Stimulated activated CD8-positive, alpha-beta memory T cell treated with anti-CD3 and anti-CD28 coated beads, Interleukin-15, amount 100 ng/mL, for 24 hours (primary cell): ENCODE measurements around the gene PLSCR3.

Experiments used
- DNase-seq: peaks from one replicate; pipeline ENCODE4 v3.0.0-alpha.2; 2020; ENCODE audit warnings: low read depth

Gene PLSCR3

GRCh38 chr17:7426203-7426863 lies 32.0 kb upstream of the PLSCR3 start:
- DNase-seq, result no peak

- DNase-seq, result no peak
Observed at GRCh38 chr17:7425756-7426155, 31.4 kb upstream of the PLSCR3 start.

DNA sequence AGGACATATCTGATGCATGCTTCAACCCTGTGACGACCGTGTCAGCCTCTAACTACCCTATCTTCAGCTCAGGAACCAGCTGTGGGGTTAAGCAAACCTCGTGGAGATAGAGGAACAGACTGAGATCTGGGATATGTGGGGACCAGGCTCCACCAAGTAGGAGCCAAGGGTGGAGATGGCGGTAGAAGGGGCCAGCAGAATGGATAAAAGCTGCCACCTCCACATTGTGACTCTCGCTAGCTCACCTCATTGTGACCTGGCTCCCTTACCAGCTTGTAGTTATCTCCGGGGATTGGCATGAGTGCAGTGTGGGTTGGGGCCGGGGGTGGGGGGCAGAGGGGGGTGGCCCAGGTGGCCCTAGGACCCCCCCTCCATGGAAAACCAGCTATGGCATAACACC lies 31.0 kb upstream of the PLSCR3 start, which contains the start of gene SPEM2:
Gene SPEM2 (plus strand): TSS at position 301 of the 400 bp plus-strand sequence. CDS start 73 bp downstream, at position 374.
- no peak for DNase-seq

GRCh38 chr17:7423679-7424078 lies 29.4 kb upstream of the PLSCR3 start:
- DNase-seq, result no peak

GRCh38 chr17:7421186-7421585 lies 26.9 kb upstream of the PLSCR3 start:
- DNase-seq, result no peak

DNA sequence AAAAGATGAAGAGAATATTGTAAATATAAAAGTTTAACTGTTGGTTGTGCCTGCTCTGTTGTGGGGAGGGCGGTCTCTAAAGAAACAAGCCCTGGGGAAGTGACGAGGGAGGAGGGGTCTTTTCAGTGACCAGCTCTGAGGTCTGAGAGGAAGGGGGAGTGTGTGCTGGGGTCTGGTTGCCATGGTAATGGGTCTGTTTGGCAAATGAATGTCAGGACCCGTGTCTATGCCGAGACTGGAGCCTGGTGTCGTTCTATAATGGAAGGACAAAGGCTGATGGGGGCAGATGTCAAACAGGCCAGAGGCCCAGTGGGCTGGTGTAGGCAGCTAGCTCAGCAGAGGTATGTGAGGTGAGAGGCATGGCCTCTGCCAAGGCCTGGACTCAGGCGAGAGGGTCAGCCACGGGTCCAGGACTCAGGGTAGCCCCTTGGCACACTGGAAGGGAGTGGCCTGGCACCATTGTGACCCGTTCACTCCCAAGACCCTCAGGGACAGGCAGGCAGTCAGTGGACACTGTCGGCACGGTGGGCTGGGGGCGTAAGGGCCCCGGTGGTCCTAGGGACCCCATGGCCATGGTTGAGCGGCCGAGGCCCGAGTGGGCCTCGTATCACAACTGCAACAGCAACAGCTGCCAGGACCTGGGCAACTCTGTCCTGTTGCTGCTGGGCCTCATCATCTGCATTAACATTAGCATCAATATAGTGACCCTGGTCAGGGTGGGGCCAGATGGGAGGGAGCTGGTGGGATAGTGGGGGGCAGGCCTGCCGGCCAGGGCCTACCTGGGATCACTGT lies 25.7 kb upstream of the PLSCR3 start, which contains the start of gene SPEM1:
Gene SPEM1 (plus strand): TSS at position 506 of the 792 bp plus-strand sequence. CDS start 61 bp downstream, at position 567.
- no peak for DNase-seq

DNA sequence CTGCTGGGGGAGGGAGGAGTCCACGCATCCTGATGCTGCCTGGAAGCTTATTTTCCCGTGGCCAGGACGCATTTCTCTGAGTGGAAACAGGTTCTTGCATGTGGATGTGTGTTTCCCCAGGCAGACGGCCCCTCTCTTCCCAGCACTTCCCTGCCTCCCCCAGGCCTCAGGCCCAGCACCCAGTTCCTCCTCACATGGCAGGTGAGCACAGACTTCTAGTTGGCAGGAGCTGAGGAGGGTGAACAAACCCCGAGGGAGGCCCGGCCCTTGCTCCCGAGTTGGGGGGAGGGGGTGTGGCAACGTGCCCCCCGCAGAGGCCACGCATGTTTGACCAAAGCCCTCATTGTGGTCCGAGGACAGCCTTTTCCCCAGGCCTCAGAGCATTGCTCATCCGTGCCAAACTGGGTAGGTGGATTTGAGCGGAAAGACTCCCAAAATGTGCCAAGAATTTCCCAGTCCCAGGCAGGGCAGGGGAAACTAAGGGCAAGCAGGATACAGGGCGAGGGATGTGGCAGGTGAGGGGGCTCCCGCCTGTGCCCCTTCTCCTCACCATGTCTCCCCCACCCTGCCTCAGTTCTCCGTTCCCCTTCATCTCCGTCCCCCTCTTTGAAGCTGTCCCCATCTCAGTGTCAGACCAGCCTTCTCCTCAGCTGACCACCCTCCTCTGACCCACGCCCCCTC lies 24.3 kb upstream of the PLSCR3 start:
- no peak for DNase-seq

- no peak for DNase-seq
Observed at GRCh38 chr17:7417056-7417655, 22.8 kb upstream of the PLSCR3 start.

DNA sequence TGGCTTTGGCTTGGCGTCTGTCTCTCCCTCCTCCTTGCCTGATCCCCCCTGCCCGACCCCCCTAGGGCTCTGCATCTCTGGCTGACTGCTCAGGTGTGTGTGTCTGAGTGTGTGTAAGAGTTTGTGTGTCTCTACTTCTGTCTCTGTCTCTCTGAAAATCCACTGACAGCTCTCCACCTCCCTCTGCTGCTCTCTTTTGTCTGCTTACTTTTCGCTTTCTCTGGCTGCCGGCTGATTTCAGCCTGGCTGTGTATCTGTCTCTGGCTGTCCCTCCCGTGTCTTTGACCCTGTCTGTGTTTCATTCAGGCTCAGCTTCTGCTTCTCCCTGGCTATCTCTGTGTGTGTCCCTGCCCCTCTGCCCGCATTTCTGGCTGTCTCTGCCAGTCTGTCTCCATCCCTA lies 22.0 kb upstream of the PLSCR3 start:
- no peak for DNase-seq

DNA sequence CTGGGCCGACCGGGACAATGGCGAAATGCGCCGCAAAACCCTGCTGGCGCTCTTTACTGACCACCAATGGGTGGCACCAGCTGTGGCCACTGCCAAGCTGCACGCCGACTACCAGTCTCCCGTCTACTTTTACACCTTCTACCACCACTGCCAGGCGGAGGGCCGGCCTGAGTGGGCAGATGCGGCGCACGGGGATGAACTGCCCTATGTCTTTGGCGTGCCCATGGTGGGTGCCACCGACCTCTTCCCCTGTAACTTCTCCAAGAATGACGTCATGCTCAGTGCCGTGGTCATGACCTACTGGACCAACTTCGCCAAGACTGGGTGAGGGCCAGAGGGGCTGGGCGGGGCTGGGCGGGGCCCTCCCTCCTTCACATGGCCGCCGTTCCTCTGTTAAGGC lies 21.5 kb upstream of the PLSCR3 start:
- no peak for DNase-seq

DNA sequence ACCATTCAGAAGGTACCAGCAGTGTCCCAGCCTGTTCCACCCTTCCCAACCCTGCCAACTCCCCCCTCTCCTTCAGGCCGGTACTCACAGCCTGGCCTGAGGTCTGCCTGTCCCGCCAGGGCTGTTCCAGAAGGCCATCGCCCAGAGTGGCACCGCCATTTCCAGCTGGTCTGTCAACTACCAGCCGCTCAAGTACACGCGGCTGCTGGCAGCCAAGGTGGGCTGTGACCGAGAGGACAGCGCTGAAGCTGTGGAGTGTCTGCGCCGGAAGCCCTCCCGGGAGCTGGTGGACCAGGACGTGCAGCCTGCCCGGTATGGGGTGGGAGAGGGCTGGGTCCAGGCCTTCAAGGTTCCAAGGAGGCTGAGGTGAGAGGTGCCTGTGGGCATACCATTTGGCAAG lies 20.5 kb upstream of the PLSCR3 start:
- DNase-seq, result no peak

DNA sequence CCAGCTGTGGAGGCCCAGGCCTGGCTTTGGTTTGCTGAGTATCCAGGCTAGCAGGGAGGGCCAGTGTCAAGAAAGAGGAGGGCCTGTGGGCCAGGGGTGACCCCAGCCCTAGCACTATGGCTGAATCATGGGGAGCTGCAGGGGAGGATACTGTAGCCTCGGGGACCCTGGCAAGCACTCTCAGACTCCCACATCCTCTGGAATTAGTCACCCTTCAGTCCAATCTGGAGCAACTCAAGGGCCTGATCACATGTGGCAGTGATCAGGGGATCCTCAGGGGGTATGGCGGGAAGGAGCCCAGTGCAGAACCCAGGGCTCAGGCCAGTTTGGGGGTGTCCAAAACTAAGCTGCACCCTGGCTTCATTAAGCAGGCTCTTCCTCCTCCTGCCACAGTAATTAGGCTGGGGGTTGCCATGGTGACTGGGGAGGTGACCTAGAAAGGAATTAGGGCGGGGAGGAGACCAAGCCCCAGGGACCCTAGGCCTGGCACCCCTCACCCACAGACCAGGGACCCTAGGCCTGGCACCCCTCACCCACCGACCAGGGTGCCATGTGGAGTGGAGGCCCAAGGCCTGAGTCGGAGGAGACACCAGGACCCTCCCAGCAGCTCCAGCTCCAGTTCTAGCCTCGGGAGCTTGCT lies 19.1 kb upstream of the PLSCR3 start:
- no peak for DNase-seq

DNA sequence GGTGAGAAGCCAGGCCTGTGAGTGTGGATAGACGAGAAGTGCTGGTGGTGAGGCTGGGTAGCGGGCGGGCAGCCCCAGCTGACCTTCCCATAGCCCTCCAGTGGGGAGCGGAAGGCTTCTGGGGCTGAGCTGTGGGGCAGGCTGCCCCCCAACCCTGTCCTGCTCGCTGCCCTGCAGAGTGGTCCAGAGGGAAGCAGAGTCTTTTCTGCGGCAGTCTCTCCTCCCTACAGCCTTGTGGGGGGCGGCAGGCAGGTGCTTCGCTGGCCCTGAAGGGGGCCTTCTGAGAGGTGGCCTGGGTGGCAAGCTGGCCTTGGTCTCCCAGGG lies 17.1 kb upstream of the PLSCR3 start:
- no peak for DNase-seq

DNA sequence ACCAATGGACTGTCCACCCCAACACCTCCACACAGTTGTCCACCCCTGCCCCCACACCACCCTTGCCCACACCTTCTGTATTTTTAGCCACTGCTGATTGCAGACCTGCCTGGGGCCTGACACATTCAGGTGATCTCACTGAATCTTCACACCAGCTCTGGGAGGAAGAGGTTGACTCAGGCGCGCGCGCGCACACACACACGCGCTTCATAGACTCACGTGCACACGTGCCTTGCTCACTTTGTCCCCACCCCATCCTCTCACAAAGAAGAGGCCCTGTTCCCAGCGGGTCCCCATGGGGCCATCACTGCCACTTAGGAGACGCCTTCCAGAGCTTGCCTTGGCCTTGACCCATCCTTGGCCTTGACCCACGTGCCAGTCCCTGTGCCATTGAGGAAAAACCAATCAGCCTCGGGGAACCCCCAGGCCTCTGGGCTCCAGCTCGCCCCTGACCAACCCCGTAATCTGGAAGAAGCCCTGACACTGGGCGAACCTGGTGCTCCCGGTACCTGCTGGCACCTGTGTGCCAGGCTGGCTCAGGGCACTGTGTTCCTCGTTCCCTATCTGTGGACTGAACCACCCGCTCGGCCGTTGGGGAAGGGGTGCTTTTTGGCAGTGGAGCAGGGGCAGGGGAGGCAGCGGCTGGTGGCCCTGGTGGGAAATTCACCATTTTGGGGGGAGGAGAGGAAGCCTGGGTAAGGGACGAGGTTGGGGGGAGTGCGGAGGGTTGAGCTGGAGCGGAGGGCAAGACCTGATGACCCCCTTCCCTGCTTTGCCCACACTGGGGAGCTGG lies 16.5 kb upstream of the PLSCR3 start:
- no peak for DNase-seq

GRCh38 chr17:7409716-7410115 lies 15.4 kb upstream of the PLSCR3 start:
- DNase-seq, result no peak

- DNase-seq, result no peak
Observed at GRCh38 chr17:7408863-7409262, 14.5 kb upstream of the PLSCR3 start.

- DNase-seq, result no peak
Observed at GRCh38 chr17:7408252-7408727, 14.0 kb upstream of the PLSCR3 start.

DNA sequence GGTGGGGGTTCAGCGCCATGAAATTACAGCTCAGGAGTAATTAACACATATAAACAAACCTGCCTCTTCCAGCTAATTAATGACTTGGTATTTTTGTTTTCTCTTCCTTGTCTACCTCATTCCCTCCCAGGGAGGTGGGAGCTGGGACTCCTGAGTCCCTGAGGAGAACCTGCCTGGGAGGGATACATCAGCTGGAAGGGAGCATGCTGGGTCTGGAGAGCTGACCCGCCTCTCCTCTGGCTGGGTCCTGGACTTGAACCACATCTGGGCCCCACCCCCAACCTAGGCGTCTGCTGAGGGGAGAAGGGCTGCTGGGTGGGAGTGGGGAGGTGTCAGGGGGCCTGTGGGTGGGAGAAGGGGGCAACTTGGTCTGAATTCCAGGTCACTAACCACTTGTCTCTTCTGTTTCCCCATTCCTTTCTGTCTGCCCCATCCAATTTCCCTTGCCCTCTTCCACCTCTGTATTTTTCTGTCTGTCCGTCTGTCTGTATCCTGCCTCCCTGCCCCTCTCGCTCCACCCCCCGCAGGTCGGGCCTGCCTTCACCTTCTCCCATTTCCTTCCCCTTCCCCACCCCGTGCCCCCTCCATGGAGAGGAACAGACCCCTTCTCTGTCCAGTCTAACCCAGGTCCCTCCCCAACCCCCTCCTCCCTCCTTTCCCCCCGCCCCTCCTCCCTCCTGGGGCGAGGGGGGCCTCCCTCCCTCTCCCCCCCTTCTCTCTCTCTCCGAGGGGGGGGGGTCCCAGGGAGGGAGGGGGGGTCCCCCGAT lies 13.3 kb upstream of the PLSCR3 start, which contains the start of gene NLGN2:
Gene NLGN2 (plus strand): TSS at position 361 of the 767 bp plus-strand sequence. CDS start 411 bp downstream, outside the sequence.
- no peak for DNase-seq

DNA sequence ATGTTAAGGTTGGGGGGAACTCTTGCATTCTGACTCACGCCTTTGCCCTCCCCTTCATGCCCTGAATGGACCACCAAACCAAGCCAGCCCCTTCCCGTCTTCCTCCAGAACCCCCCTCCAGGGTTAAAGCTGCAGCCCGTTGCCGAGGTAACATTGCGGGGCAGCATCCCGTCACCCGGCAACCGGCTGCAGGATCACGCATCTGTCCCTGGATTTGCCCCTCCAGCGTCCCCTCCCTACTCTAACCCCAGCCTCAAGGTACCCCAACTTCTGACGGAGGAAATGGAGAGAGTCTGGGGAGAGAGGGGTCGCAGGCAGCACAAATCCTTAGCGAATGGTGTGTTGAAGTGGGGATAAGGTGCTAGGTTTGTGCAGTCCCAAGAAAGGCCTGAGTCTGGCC lies 12.8 kb upstream of the PLSCR3 start:
- DNase-seq, result no peak

- no peak for DNase-seq
Observed at GRCh38 chr17:7406235-7406825, 12.0 kb upstream of the PLSCR3 start.
